Thyroid gland (tissue), 4 donors: ENCODE measurements around the gene GNLY. TPM values are rescaled to one million over a fixed set of nuclear protein-coding genes. Genes with fewer than 3 reads are reported as not detected.

ENCODE experiments used
- DNase-seq, 2 donors: peaks; one replicate each; pipeline ENCODE4 v3.0.0-alpha.2; 2019
- H3K27ac ChIP-seq, 3 donors: fragments of 200-600 bp; sonication (generic); 1 replicate in 2 of 3; 2 replicates in 1 of 3; pipeline ENCODE4 v1.5.1; 2016 to 2019; ENCODE audit warnings: mild to moderate bottlenecking in 1 of 3, moderate library complexity in 1 of 3
- H3K27me3 ChIP-seq: fragments of 200-600 bp; sonication (generic); one replicate; pipeline ENCODE4 v1.5.1; 2019
- H3K36me3 ChIP-seq, 2 donors: fragments of 200-600 bp; sonication (generic); one replicate each; pipeline ENCODE4 v1.5.1; 2016 to 2019
- H3K4me1 ChIP-seq, 2 donors: fragments of 200-600 bp; sonication (generic); one replicate each; pipeline ENCODE4 v1.5.1; 2017 to 2019
- H3K4me3 ChIP-seq, 3 donors: fragments of 200-600 bp; sonication (generic); replicated peaks in 1 of 3; 1 replicate in 2 of 3; 2 replicates in 1 of 3; pipeline ENCODE4 v1.5.1; 2016; ENCODE audit warnings: mild to moderate bottlenecking in 1 of 3
- H3K9me3 ChIP-seq: fragments of 200-600 bp; sonication (generic); one replicate; pipeline ENCODE4 v1.5.1; 2017
- CTCF ChIP-seq, 6 experiments: fragments of 200-600 bp in 3 of 6; fragments of 450-650 bp in 3 of 6; sonication (generic) in 3 of 6; IDR thresholded peaks; one replicate each; pipeline ENCODE4 v1.5.1; 2016 to 2019; ENCODE audit warnings: antibody characterized with exemption in 6 of 6, mild to moderate bottlenecking in 2 of 6, inconsistent platforms in 1 of 6, moderate library complexity in 1 of 6
- POLR2A ChIP-seq, 2 donors: fragments of 450-650 bp; IDR thresholded peaks; one replicate each; pipeline ENCODE4 v1.6.1; 2017; ENCODE audit warnings: antibody characterized with exemption in 2 of 2, mild to moderate bottlenecking in 2 of 2, moderate library complexity in 1 of 2
- WGBS, 2 donors: methylation state at CpG; one replicate each; pipeline ENCODE4 v1.1.5; 2017; 5-methylcytosine and 5-hydroxymethylcytosine counted together
- intact Hi-C: fragments of 100-400 bp; cut with DNase I; formaldehyde crosslinking; loops from one replicate; pipeline ENCODE4 v1.15.1; 2023
- total RNA-seq, 4 donors: library from RNA; depleted of rRNA; stranded (reverse); fragments of >200 nt; gene quantifications; one replicate each; pipeline ENCODE4 v1.2.3, GENCODE V29; 2016

GNLY gene
- total RNA-seq, 4 donors from 2014 or later = 0.22 to 3.6 (median 0.63) TPM; not detected in 1

- Histone ChIP-seq H3K27ac (peak overlapping the region in 1 of 3 donors; percentile 60), H3K27me3 (no peaks in the 10 kb centered on the region), H3K4me1 (peaks cover 21 to 77% of the 10 kb centered on the region in 2 donors), H3K36me3 (no peaks in the 10 kb centered on the region), H3K9me3 (no peaks in the 10 kb centered on the region), H3K4me3 (no peak overlapping the region)
- WGBS, 2 donors = 92 to 96% methylated on average over 10 to 17 of the region's 18 CpGs
- intact Hi-C loops = no loop called here
- TF ChIP-seq CTCF (IDR thresholded peaks at IDR 0.05) = no peak
- DNase-seq = peak in 1 of 2 donors; percentile 1
Observed at GRCh38 chr2:85733121-85733960, 39.2 kb downstream of the GNLY start.

- intact Hi-C loops = no loop called here
Observed at GRCh38 chr2:85734015-85734414, 39.9 kb downstream of the GNLY start.

GRCh38 chr2:85734942-85735608, 40.9 kb downstream of the GNLY start:
- Histone ChIP-seq H3K9me3 (no peaks in the 10 kb centered on the region), H3K4me3 (no peak overlapping the region), H3K27ac (peak overlapping the region in 1 of 3 donors; percentile 30), H3K27me3 (no peaks in the 10 kb centered on the region), H3K36me3 (no peaks in the 10 kb centered on the region), H3K4me1 (peaks cover 19 to 70% of the 10 kb centered on the region in 2 donors)
- WGBS, 2 donors = 86 to 87% methylated on average over 5 of the region's 5 CpGs
- no peak for DNase-seq
- no peak for TF ChIP-seq POLR2A (IDR thresholded peaks at IDR 0.05)
- no peak for TF ChIP-seq CTCF (IDR thresholded peaks at IDR 0.05)
- intact Hi-C loops = no loop called here

More at GRCh38 chr2:85734015-85734414, 39.9 kb downstream of the GNLY start:
- Histone ChIP-seq H3K27ac (no peak overlapping the region), H3K36me3 (no peaks in the 10 kb centered on the region), H3K9me3 (no peaks in the 10 kb centered on the region), H3K4me1 (peaks cover 16 to 70% of the 10 kb centered on the region in 2 donors), H3K27me3 (no peaks in the 10 kb centered on the region), H3K4me3 (no peak overlapping the region)
- WGBS, 2 donors = 90 to 93% methylated on average over 4 of the region's 4 CpGs
- DNase-seq = peak in 1 of 2 donors; percentile 0
- TF ChIP-seq POLR2A (IDR thresholded peaks at IDR 0.05) = no peak
- no peak for TF ChIP-seq CTCF (IDR thresholded peaks at IDR 0.05)

DNA sequence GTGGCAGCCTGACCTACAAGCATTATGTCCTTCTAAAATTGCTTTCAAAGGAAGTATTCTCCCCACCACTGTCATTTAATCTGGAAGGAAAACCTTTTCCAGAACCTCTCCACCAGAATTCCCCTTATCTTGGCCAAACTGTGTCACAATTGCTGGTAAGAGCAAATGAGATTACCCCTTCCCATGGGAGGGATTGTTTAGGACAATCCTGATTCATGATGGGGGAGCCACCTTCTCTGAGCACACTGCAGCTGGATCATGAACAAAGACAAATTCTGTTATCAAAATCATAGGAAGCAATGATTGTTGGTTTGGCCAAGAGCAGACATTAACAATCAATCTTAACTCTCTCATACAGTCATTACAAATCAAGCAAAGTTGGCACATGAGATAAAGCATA, 41.5 kb downstream of the GNLY start:
- intact Hi-C loops = no loop called here
- H3K4me1 ChIP-seq = peaks cover 25 to 70% of the 10 kb centered on the region in 2 donors
- H3K36me3 ChIP-seq = no peaks in the 10 kb centered on the region
- no peaks in the 10 kb centered on the region for H3K27me3 ChIP-seq
- no peaks in the 10 kb centered on the region for H3K9me3 ChIP-seq
- no peak for TF ChIP-seq POLR2A (IDR thresholded peaks at IDR 0.05)
- no peak for TF ChIP-seq CTCF (IDR thresholded peaks at IDR 0.05)
- no peak for DNase-seq
- H3K4me3 ChIP-seq = no peak overlapping the region
- H3K27ac ChIP-seq = no peak overlapping the region
